Panc1 (cell line): ENCODE results near the gene NOL7.

Experiments
- CTCF ChIP-seq: fragments of 450-650 bp; IDR thresholded peaks from 2 replicates; pipeline ENCODE4 v1.5.1; 2017; ENCODE audit warnings: mild to moderate bottlenecking
- POLR2AphosphoS5 ChIP-seq: IDR thresholded peaks from 2 replicates; pipeline ENCODE4 v1.6.1; 2012; ENCODE audit warnings: mild to moderate bottlenecking, low read depth, low read length, moderate library complexity
- REST ChIP-seq, 2 experiments: IDR thresholded peaks; 2 replicates each; pipeline ENCODE4 v1.6.1; 2011 to 2012; ENCODE audit warnings: low read depth in 2 of 2, control low read depth in 1 of 2, low read length in 1 of 2, mild to moderate bottlenecking in 1 of 2, moderate library complexity in 1 of 2; ENCODE audit not compliant: insufficient read depth in 1 of 2
- SIN3A ChIP-seq: IDR thresholded peaks from 2 replicates; pipeline ENCODE4 v1.6.1; 2012; ENCODE audit warnings: low read depth, mild to moderate bottlenecking, low read length, moderate library complexity, borderline replicate concordance; ENCODE audit not compliant: insufficient read depth

GRCh38 chr6:13605634-13606033 lies 9.5 kb upstream of the NOL7 start:
- TF ChIP-seq CTCF: no peak
- TF ChIP-seq POLR2AphosphoS5: no peak
- TF ChIP-seq SIN3A: no peak
- no peak for TF ChIP-seq REST (IDR thresholded peaks at IDR 0.05; ENCODE audit: insufficient read depth in 1 of 2, low read depth in 2 of 2, low read length in 1 of 2)
